ENCODE results near the gene C10orf90. TPM values are rescaled to one million over a fixed set of nuclear protein-coding genes. Genes with fewer than 3 reads are reported as not detected.

The C10orf90 gene
- total RNA-seq, 4 donors from 2014 or later = 0.06 TPM; not detected in 3

GRCh38 chr10:126504761-126505112 is 165.8 kb downstream of the C10orf90 start:
- intact Hi-C loops (cut with DNase I) = loop anchor here (10.0 kb wide), 1 partner anchor 520 kb away; no protein-coding TSS in a partner anchor
- peaks cover 0 to 9% (median 0%) of the 10 kb centered on the region in 4 donors for H3K27me3 ChIP-seq
- no peak overlapping the region for H3K27ac ChIP-seq (replicated peaks in 1 of 4)
- H3K4me3 ChIP-seq = no peak overlapping the region
- no peaks in the 10 kb centered on the region for H3K4me1 ChIP-seq
- no peaks in the 10 kb centered on the region for H3K9me3 ChIP-seq
- WGBS = 86% methylated on average over 15 of the region's 16 CpGs
- DNase-seq (ENCODE audit: extremely low spot score) = no peak
- no peaks in the 10 kb centered on the region for H3K36me3 ChIP-seq
- TF ChIP-seq POLR2AphosphoS5 (IDR thresholded peaks at IDR 0.05) (no peak), CTCF (IDR thresholded peaks at IDR 0.05) (no peak), POLR2A (IDR thresholded peaks at IDR 0.05; ENCODE audit: low read depth) (no peak), EP300 (IDR thresholded peaks at IDR 0.05) (no peak)

GRCh38 chr10:126504063-126504760 is 166.3 kb downstream of the C10orf90 start:
- intact Hi-C loops (cut with DNase I) = loop anchor here (10.0 kb wide), 1 partner anchor 519 kb away; no protein-coding TSS in a partner anchor
- DNase-seq (ENCODE audit: extremely low spot score) = peak; percentile 83

GRCh38 chr10:126503392-126504062 is 167.0 kb downstream of the C10orf90 start:
- no peaks in the 10 kb centered on the region for H3K4me1 ChIP-seq
- H3K27me3 ChIP-seq = peaks cover 0 to 9% (median 0%) of the 10 kb centered on the region in 4 donors
- peaks cover 0 to 3% (median 0%) of the 10 kb centered on the region in 4 donors for H3K9me3 ChIP-seq
- no peaks in the 10 kb centered on the region for H3K36me3 ChIP-seq
- intact Hi-C loops (cut with DNase I) = loop anchor here (10.0 kb wide), 1 partner anchor 519 kb away; no protein-coding TSS in a partner anchor
- TF ChIP-seq POLR2AphosphoS5 (IDR thresholded peaks at IDR 0.05) = no peak
- no peak overlapping the region for H3K4me3 ChIP-seq
- 89% methylated on average over 12 of the region's 12 CpGs for WGBS
- H3K27ac ChIP-seq (replicated peaks in 1 of 4) = no peak overlapping the region
- DNase-seq (ENCODE audit: extremely low spot score) = peak; percentile 55

More at GRCh38 chr10:126504063-126504760, 166.3 kb downstream of the C10orf90 start:
- no peak for TF ChIP-seq EP300 (IDR thresholded peaks at IDR 0.05)
- TF ChIP-seq CTCF (IDR thresholded peaks at IDR 0.05) = peak; percentile 24 to 52 (median 33)
- Histone ChIP-seq H3K4me3 (no peak overlapping the region), H3K9me3 (no peaks in the 10 kb centered on the region), H3K4me1 (no peaks in the 10 kb centered on the region), H3K27me3 (peaks cover 0 to 9% (median 0%) of the 10 kb centered on the region in 4 donors), H3K36me3 (no peaks in the 10 kb centered on the region), H3K27ac (replicated peaks in 1 of 4) (no peak overlapping the region)
- 67% methylated on average over 22 of the region's 23 CpGs for WGBS

GRCh38 chr10:126502441-126502840 is 168.1 kb downstream of the C10orf90 start:
- no peak for DNase-seq (ENCODE audit: extremely low spot score)
- intact Hi-C loops (cut with DNase I) = loop anchor here (10.0 kb wide), 1 partner anchor 518 kb away; no protein-coding TSS in a partner anchor
- Histone ChIP-seq H3K36me3 (no peaks in the 10 kb centered on the region), H3K9me3 (peaks cover 0 to 3% (median 0%) of the 10 kb centered on the region in 4 donors), H3K27me3 (peaks cover 0 to 9% (median 0%) of the 10 kb centered on the region in 4 donors), H3K27ac (replicated peaks in 1 of 4) (no peak overlapping the region), H3K4me1 (no peaks in the 10 kb centered on the region), H3K4me3 (no peak overlapping the region)
- TF ChIP-seq POLR2AphosphoS5 (IDR thresholded peaks at IDR 0.05) (no peak), EP300 (IDR thresholded peaks at IDR 0.05) (no peak), CTCF (IDR thresholded peaks at IDR 0.05) (no peak), POLR2A (IDR thresholded peaks at IDR 0.05; ENCODE audit: low read depth) (no peak)
- WGBS = 78% methylated on average over 1 of the region's 1 CpG

GRCh38 chr10:126501828-126502227 is 168.7 kb downstream of the C10orf90 start:
- TF ChIP-seq CTCF (IDR thresholded peaks at IDR 0.05) (no peak), POLR2AphosphoS5 (IDR thresholded peaks at IDR 0.05) (no peak), POLR2A (IDR thresholded peaks at IDR 0.05; ENCODE audit: low read depth) (no peak), EP300 (IDR thresholded peaks at IDR 0.05) (no peak)
- Histone ChIP-seq H3K4me3 (no peak overlapping the region), H3K9me3 (peaks cover 0 to 3% (median 0%) of the 10 kb centered on the region in 4 donors), H3K27ac (replicated peaks in 1 of 4) (no peak overlapping the region), H3K27me3 (peaks cover 0 to 9% (median 0%) of the 10 kb centered on the region in 4 donors), H3K4me1 (no peaks in the 10 kb centered on the region), H3K36me3 (no peaks in the 10 kb centered on the region)
- intact Hi-C loops (cut with DNase I) = loop anchor here (10.0 kb wide), 1 partner anchor 517 kb away; no protein-coding TSS in a partner anchor
- DNase-seq (ENCODE audit: extremely low spot score) = no peak
- 91% methylated on average over 5 of the region's 5 CpGs for WGBS
